ENCODE measurements around the gene ZG16. TPM values are rescaled to one million over a fixed set of nuclear protein-coding genes. Genes with fewer than 3 reads are reported as not detected.
"Not testable (repeated sequence)": the region's sequence is repeated elsewhere in the genome, so short reads cannot be mapped to it uniquely, and the experiment has no call there.

ZG16 gene
- total RNA-seq, 2 donors from 2014 or later, result not detected

DNA sequence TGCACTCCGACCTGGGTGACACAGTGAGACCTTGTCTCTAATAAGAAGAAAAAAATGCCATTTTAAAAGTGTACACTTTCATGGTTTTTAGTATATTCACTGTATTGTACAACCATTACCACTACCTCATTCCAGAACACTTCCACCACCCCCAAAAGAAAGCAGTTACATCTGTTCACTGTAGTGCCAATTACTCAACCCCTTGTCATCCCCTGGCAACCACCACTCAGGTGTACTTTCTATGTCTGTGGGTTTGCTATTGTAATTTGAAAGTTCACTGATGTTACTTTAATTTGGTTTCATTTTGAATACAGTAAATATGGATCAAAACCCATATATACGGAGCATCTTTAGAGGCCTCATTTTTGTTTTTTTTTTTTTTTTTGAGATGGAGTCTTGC, 6.1 kb downstream of the ZG16 start:
- Histone ChIP-seq H3K27ac (ENCODE audit: low read depth, low read length) (no peak overlapping the region), H3K36me3 (ENCODE audit: control insufficient read depth, insufficient read depth, low read length) (no peaks in the 10 kb centered on the region), H3K4me3 (ENCODE audit: low read length) (no peak overlapping the region), H3K9me3 (ENCODE audit: control insufficient read depth, low read length) (no peaks in the 10 kb centered on the region), H3K4me1 (ENCODE audit: control insufficient read depth, insufficient read depth, low read length) (no peaks in the 10 kb centered on the region), H3K9ac (ENCODE audit: extremely low read depth, low read length, poor library complexity, severe bottlenecking) (no peak overlapping the region), H3K27me3 (ENCODE audit: control insufficient read depth, insufficient read depth, low read length, poor library complexity, severe bottlenecking) (no peaks in the 10 kb centered on the region)
- Mint-ChIP-seq H3K36me3 (ENCODE audit: low read depth) (no peaks in the 10 kb centered on the region), H3K27ac (no peak overlapping the region), H3K4me3 (no peak overlapping the region), H3K9me3 (no peaks in the 10 kb centered on the region), H3K27me3 (ENCODE audit: insufficient read depth) (peaks cover 47% of the 10 kb centered on the region), H3K4me1 (peaks cover 3% of the 10 kb centered on the region)
- DNase-seq, result no peak
- 90 to 100% methylated on average over 1 to 2 of the region's 2 CpGs for WGBS, 2 experiments (ENCODE audit: insufficient coverage in 1 of 2, insufficient read length in 1 of 2)
- TF ChIP-seq, protein P1, sequence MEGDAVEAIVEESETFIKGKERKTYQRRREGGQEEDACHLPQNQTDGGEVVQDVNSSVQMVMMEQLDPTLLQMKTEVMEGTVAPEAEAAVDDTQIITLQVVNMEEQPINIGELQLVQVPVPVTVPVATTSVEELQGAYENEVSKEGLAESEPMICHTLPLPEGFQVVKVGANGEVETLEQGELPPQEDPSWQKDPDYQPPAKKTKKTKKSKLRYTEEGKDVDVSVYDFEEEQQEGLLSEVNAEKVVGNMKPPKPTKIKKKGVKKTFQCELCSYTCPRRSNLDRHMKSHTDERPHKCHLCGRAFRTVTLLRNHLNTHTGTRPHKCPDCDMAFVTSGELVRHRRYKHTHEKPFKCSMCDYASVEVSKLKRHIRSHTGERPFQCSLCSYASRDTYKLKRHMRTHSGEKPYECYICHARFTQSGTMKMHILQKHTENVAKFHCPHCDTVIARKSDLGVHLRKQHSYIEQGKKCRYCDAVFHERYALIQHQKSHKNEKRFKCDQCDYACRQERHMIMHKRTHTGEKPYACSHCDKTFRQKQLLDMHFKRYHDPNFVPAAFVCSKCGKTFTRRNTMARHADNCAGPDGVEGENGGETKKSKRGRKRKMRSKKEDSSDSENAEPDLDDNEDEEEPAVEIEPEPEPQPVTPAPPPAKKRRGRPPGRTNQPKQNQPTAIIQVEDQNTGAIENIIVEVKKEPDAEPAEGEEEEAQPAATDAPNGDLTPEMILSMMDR (conservative IDR thresholded peaks at IDR 0.05), result no peak

DNA sequence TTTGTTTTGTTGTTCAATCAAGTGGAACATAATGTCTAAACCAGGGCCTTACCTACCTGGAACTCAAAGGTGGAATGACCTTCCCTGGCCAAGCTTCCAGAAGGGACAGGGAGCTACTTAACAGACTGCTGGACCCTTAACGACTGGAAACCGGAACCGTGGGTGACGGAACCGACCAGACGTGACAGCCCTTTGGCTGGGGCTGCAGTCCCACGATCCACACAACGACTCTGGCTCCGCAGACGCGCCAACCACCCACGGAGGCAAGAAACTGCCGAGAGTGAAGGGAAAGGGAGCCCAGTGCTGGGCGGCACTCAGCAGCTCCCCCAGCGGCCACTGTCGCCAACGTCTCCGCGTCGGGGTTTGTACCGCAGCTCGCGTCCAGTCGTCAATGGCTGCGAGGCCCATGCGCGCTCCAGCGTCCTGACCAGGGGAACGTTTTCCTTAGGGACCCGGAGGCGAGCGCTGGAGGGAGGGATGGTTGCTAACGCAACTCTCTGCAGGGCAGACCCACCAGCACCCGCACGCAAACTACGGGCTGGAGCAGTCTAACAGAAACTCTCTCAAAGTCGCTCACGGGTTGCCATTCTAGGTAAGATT, 6.9 kb downstream of the ZG16 start:
- H3K4me3 ChIP-seq (ENCODE audit: low read length), result no peak overlapping the region
- Mint-ChIP-seq H3K27ac (no peak overlapping the region), H3K4me1 (peaks cover 6% of the 10 kb centered on the region), H3K27me3 (ENCODE audit: insufficient read depth) (peaks cover 38% of the 10 kb centered on the region), H3K36me3 (ENCODE audit: low read depth) (no peaks in the 10 kb centered on the region), H3K9me3 (no peaks in the 10 kb centered on the region), H3K4me3 (peak overlapping the region; percentile 45)
- WGBS, 2 experiments (ENCODE audit: insufficient coverage in 1 of 2, insufficient read length in 1 of 2), result 11 to 13% methylated on average over 23 to 38 of the region's 38 CpGs
- no peak overlapping the region for H3K27ac ChIP-seq (ENCODE audit: low read depth, low read length)
- no peaks in the 10 kb centered on the region for H3K9me3 ChIP-seq (ENCODE audit: control insufficient read depth, low read length)
- no peak overlapping the region for H3K9ac ChIP-seq (ENCODE audit: extremely low read depth, low read length, poor library complexity, severe bottlenecking)
- TF ChIP-seq, protein P1 (conservative IDR thresholded peaks at IDR 0.05), result peak; percentile 96
- peak; percentile 96 for DNase-seq
- no peaks in the 10 kb centered on the region for H3K27me3 ChIP-seq (ENCODE audit: control insufficient read depth, insufficient read depth, low read length, poor library complexity, severe bottlenecking)
- no peaks in the 10 kb centered on the region for H3K36me3 ChIP-seq (ENCODE audit: control insufficient read depth, insufficient read depth, low read length)
- H3K4me1 ChIP-seq (ENCODE audit: control insufficient read depth, insufficient read depth, low read length), result no peaks in the 10 kb centered on the region

DNA sequence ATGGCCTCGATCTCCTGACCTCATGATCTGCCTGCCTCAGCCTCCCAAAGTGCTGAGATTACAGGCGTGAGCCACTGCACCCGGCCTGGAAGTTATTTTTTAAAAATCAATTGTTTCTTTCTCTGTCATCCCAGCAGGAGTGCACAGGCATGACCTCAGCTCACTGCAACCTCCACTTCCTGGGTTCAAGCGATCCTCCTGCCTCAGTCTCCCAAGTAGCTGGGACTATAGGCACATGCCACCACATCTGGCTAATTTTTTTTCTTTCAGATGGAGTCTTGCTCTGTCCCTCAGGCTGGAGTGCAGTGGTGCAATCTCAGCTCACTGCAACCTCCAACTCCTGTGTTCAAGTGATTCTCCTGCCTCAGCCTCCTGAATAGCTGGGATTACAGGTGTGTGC, 9.1 kb downstream of the ZG16 start:
- not testable (repeated sequence) for DNase-seq; H3K9me3 ChIP-seq (ENCODE audit: control insufficient read depth, low read length); H3K27ac ChIP-seq (ENCODE audit: low read depth, low read length); H3K36me3 ChIP-seq (ENCODE audit: control insufficient read depth, insufficient read depth, low read length); H3K27me3 ChIP-seq (ENCODE audit: control insufficient read depth, insufficient read depth, low read length, poor library complexity, severe bottlenecking); H3K36me3 Mint-ChIP-seq (ENCODE audit: low read depth); H3K4me3 Mint-ChIP-seq; H3K9ac ChIP-seq (ENCODE audit: extremely low read depth, low read length, poor library complexity, severe bottlenecking); H3K27ac Mint-ChIP-seq; H3K4me3 ChIP-seq (ENCODE audit: low read length); H3K4me1 ChIP-seq (ENCODE audit: control insufficient read depth, insufficient read depth, low read length); H3K9me3 Mint-ChIP-seq
- peaks cover 13% of the 10 kb centered on the region for H3K4me1 Mint-ChIP-seq
- WGBS, 2 experiments (ENCODE audit: insufficient coverage in 1 of 2, insufficient read length in 1 of 2), result 88 to 90% methylated on average over 4 of the region's 4 CpGs
- peaks cover 21% of the 10 kb centered on the region for H3K27me3 Mint-ChIP-seq (ENCODE audit: insufficient read depth)

DNA sequence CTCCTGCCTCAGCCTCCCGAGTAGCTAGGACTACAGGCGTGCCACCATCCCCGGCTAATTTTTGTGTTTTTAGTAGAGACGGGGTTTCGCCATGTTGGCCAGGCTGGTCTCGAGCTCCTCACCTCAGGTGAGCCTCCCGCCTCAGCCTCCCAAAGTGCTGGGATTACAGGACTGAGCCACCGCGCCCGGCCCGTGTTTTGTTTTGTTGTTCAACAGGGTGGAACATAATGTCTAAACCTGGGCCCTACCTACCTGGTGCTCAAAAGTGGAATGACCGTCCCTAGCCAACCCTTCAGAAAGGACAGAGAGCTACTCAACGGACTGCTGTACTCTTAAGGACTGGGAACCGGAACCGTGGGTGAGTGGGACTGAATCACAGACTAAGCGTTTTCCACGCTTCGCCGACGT, 11.7 kb downstream of the ZG16 start:
- TF ChIP-seq, protein P1 (conservative IDR thresholded peaks at IDR 0.05), result no peak
- Mint-ChIP-seq H3K4me3 (peak overlapping the region; percentile 99), H3K9me3 (no peaks in the 10 kb centered on the region), H3K36me3 (ENCODE audit: low read depth) (peaks cover 13% of the 10 kb centered on the region), H3K27me3 (ENCODE audit: insufficient read depth) (peaks cover 12% of the 10 kb centered on the region), H3K27ac (peak overlapping the region; percentile 93), H3K4me1 (peaks cover 21% of the 10 kb centered on the region)
- Histone ChIP-seq H3K9me3 (ENCODE audit: control insufficient read depth, low read length) (no peaks in the 10 kb centered on the region), H3K27me3 (ENCODE audit: control insufficient read depth, insufficient read depth, low read length, poor library complexity, severe bottlenecking) (no peaks in the 10 kb centered on the region), H3K4me3 (ENCODE audit: low read length) (peak overlapping the region; percentile 90), H3K4me1 (ENCODE audit: control insufficient read depth, insufficient read depth, low read length) (no peaks in the 10 kb centered on the region), H3K9ac (ENCODE audit: extremely low read depth, low read length, poor library complexity, severe bottlenecking) (peak overlapping the region; percentile 74), H3K36me3 (ENCODE audit: control insufficient read depth, insufficient read depth, low read length) (peaks cover 15% of the 10 kb centered on the region), H3K27ac (ENCODE audit: low read depth, low read length) (peak overlapping the region; percentile 78)
- DNase-seq, result no peak
- 82% methylated on average over 20 of the region's 20 CpGs for WGBS, 2 experiments (ENCODE audit: insufficient coverage in 1 of 2, insufficient read length in 1 of 2)
